NCI-H2227 (cell line): ENCODE measurements around the gene CADPS.
"Not testable (repeated sequence)": the region's sequence is repeated elsewhere in the genome, so short reads cannot be mapped to it uniquely, and the experiment has no call there.

Experiments used
- DNase-seq: peaks from one replicate; lab custom pipeline; 2025; ENCODE audit not compliant: unreplicated experiment; lab: John Stamatoyannopoulos, UW

CADPS gene

DNA sequence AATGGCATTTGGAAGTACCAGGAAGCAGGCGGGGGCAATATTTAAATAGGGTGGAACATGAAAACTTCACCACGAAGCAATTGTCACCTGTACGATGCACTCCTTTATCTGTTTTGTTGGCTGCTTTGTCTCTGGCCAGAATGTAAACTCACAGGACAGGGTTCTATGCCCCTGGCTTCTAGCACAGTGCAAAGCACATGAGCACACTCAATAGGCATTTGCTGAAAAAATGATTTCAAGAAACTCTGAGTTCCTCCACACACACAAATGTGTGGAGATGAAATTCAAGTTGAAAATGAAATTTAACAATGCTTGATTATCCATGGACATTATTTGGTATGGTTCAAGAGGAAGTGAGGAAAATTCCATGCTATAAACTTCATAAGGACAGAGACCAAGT, 272.2 kb downstream of the CADPS start:
- no peak for DNase-seq

DNA sequence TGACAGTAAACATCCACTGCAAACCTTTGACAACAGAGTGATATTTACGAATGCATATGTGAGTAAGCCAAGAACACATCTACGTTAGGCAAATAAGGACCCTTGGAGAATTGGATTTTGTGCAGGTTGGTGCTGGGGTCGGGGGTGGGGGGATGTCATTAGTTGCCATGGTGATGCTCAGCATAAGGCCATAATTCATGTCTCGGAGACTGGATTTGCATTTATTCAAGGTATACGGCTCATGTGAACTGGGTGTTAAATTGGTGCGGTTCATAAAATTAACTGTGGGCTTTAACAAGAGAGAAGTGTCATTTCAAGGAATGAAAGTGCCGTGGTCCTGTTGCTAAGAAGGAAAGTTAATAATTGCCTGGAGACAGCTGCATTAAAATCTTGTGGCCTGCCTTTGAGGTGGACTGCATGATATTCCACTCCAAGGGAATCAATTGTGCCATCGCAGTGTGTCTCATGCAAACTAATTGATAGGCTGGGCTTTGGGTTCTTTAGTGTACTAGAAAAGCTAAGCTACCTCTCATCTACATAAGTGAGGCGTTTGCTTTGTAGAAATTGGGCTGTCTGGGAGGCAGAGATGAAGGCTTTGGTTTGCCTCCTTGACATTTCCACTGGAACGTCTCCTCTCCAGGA, 273.0 kb downstream of the CADPS start:
- no peak for DNase-seq

DNA sequence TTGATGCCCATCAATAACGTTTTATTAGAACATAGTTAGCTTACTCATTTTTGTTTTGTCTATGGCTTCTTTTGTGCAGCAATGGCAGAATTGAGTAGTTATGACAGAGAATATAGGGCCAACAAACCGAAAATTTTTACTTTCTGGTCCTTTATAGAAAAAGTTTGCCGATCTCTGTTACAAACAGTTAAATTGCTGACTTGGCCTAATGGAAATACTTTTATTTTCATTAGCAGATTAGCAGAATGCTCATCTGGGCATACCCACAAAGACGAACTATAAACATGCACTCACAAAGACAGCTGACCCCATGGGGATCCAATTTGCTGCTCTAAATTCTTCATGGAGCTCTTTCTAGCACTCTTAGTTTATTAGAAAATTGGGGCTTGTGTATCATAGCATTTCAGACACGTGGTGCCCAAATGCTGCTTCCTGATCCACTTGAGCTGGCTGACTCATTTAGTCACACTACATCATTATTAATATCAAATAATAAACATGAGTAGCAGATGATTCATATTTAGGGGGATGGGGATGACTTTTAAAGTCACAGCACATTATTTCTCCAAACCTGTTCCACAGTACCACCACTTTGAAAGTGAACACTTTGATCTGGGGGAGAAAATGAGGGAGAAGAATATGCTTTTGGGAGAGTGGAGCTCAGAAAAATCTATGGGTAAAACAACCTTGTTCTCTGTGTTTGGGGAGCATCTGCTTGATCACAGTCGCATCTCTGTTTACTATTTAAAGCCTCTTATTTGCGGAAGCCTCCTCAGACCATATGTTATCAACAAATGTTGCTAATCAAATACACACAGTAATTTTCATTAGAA, 273.8 kb downstream of the CADPS start:
- DNase-seq, result no peak

DNA sequence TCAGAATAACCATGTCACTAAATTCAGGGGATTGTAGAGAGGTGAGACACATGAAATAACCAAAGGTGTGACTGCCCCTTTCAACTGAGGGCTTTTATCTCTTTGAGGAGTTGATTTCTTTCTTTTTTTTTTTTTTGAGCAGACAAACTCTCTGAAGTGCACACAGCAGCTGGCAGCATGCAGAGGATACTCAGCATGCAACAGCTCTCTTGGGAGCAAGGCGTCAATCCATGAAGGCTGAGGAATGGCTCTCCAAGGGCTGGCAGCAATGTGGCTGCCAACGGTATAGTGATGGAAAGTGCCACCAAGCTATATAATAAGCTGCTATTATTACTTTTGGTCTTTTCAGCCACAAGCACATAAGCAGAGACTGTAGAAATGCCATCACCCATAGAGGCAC, 275.2 kb downstream of the CADPS start:
- DNase-seq, result no peak

DNA sequence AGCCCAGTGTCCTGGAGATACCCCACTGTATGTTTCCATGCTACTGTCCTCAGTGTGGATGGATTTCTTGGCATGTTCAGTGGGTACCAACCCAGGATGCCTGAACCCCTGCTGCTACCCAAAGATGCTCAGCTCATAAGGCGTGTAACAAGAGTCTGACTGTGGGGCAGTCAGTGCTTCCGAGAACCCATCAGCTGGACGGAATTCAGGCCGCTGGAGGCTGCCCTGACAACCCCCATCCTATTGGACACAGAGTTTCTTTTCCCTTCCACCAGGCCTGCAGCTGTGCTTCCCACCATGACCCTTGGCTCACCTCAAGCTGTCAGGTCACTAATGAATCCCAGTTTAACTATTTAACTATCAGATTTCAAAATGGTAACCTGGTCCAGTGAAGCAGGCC, 277.7 kb downstream of the CADPS start:
- DNase-seq, result no peak

DNA sequence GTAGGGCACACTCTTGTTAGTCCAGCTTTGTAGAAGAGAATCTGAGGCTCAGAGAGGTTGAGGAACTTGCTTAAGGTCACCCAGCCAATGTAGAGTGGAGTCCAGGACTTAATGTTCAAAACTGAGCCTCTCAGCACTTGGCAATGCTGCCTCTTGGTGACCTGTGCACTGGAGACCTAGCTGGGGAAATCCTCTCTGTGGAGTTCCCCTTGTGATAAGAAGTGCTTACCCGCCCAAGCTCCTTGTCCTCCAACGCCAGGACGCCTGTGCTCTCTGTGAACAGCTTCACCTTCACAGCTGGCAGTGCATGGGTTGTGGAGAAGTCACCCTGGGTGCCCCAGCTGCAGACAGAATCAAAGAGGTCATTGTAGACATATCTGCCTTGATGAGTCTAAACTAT, 282.8 kb downstream of the CADPS start:
- DNase-seq, result no peak

DNA sequence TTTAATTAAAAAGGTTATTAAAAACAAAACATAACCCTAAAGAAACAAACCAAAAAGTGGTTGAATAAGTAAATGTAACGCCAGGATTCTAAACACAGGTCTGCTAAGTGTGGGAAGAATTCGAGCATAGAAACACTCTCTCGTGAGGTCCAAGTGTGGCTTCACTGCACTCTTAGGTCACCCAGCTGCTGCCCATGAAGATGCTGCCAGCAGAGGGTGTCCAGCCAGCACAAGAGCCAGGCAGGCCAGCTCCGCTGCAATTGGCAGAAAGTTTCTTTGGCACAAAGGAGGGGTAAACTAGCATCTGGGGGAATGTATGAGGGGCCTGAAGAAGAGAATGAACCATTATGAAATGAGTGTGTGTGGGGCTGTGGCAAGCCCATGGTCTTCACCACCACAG, 286.1 kb downstream of the CADPS start:
- no peak for DNase-seq

DNA sequence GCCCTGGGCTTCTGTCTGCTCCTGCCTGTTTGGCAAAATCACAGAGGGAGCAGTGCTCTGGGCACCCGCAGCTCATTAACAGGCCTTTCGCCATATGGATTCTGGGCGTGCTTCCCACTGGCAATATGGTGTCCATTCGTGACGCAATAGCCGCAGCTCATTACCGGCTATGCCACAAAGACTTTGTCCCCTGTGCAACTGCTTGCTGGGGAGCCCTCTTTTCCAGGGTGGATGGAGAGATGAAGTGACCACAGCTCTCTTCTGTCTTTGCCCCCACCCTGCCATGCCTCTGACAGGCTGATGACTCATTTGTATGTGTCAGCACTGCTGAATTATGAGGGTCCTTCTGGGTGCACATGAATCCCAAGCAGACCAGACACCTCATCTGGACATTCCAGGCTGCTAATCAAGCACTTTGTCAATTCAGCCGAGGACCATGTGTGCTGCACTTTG, 287.6 kb downstream of the CADPS start:
- no peak for DNase-seq

DNA sequence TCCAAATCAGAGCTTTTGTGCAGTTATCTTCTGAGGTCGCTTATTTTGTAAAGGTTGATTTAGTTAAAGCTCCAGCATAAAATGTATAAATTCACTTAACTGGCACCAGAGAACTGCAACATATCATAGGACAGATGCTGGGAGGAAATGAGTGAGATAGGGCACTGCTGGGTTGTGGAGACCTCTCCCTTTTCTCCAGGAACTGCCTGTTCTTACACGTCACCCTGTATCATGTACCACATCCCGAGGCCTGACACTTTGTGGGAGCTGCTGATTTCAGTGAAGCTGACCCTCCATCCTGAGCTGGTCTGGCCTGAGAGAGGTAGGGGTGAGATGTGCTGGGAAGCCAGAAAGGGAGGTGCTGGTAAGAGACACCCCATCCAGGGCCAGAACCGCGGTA, 288.0 kb downstream of the CADPS start:
- no peak for DNase-seq

DNA sequence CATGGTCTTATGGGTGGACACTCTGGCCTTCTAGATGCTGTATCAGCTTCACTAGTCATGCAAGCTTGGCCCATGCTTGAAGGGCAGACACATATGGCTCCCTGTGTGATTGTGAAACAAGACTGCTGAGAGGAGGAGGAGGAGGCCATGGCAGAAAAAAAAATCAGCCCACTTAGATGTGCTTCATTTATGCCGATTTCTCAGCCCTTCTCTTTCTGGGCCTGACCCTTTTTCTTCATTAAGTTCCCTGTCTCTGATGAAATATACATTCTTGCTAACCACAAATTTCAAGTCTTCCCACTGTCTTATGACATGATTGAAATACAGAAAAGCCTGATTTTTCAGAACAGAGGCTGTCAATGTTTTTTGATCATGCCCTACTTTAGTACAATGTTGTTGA, 288.9 kb downstream of the CADPS start:
- no peak for DNase-seq

DNA sequence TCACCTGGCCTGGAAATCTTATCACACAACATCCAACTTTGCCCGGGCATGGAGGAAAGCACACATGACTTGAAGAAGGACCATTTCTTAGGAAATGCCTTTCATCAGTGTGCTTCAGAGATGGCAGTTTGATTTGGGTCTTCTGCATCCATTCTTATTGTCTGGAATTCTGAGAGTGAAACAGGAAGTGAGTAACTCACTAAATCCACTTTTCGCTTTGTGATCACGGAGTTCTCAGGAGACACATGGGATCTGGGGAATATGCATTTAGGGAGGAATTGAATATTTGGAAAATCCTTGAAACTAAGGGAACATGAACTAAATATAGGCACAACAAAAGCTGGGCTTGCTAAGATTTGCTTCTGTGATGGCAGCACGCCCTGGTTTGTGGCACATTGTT, 289.4 kb downstream of the CADPS start:
- DNase-seq, result no peak

DNA sequence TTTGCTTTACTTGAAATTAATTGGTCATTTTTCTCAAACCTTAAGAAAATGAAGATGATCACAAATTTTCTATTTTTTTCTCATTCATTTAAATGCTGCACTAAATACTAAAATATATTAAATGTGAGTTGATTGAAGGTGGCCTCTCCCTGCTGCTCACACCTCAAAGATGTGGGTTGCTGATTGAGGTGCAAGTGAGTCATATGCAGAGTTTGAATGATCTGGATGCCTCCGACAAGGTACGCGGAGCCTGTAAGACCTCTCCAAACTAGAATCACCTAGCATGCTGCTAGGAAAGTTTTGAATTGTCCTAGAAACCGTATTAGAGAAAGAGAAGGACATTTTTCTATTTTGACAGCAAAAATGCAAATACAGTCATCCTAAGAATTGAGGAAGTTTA, 290.6 kb downstream of the CADPS start:
- DNase-seq, result no peak

DNA sequence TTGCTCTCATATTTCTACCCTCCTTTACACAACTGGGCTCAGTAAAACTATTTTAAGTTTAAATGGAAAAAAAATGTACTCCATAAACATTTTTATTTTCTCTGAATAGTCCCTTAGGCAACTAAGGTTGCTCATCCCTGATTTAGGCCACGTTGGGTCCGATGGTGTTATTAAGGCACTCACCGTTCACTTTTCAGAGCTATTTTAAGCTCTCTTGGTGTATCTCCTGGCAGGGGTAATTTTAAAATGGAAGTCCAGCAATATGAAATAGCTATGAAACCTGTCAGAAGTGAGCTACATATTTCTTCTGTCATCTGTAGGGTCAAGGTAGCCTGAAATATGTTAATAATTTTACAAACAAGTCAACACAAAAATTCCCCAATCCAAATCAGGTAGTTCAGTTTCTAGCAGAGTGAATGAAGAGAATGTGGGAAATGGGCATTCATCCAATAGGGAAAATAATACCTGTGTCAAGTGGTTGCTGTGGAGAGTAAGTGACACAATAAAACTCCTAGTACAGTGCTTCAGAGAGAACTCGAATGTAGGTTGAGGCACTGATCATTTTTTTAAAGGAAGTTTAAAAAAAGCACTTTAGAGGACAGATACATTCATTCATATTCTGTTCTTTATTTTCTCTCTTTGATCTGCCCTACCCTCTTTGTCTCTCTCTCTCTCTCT, 292.6 kb downstream of the CADPS start:
- no peak for DNase-seq

DNA sequence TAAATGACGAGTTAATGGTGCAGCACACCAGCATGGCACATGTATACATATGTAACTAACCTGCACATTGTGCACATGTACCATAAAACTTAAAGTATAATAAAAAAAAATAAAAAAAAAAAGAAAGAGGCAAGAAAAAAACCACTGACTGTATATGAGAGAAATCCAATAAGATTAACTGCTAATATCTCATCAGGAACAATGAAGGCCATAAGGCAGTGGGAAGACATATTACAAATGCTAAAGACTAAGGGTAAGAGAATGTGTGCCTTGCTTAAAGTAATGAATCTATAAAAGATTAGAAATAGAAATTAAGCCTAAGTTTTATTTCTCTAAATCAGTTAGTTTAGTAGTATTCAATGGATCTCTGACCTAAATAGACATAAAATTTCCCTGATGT, 294.7 kb downstream of the CADPS start:
- DNase-seq, result not testable (repeated sequence)

DNA sequence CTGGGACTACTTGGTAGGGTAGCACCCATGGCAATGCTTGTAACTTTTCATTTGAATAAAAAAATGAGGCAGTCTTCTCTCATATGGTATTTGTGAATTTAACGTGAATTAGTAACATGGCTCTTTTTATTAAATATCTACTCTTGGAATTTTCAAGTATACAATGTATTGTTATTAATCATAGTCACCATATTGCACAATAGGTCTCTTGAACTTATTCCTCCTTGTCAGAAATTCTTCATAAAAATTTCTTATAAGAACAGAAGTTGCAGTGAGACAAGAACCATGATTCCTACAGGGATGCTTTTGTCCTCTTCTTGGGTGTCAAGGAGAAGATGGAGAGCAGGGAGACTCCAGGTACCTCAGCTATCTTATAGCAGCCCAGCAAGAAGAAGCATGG, 298.1 kb downstream of the CADPS start:
- DNase-seq, result no peak

DNA sequence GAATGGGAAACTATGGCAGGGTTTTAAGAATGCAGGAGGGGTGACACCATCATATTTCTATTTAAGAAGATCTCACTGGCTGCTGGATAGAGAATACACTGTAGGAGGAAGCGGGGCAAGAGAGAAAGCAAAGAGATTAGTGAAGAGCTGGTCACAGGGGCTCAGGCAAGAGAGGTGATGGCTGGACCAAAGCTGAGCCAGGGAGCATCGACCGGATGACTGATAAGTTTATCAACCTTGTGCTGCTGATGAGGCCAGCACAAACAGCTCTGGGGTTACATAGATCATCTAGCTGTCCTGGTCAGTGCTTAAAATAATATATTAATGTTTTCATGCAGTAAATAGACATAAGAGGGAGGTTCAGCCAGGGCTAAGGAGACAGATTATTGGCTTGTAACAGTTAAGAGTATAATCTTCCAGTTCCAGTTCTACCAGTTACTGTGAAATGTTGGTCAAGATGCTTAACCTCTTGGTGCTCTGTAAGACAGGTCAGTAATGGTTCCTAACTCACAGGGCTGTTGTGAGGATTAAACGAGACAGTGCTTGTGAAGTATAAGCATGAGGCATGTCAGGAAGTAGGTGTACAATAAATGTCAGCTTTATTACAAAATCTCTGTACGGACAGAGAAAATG, 300.8 kb downstream of the CADPS start:
- DNase-seq, result no peak

DNA sequence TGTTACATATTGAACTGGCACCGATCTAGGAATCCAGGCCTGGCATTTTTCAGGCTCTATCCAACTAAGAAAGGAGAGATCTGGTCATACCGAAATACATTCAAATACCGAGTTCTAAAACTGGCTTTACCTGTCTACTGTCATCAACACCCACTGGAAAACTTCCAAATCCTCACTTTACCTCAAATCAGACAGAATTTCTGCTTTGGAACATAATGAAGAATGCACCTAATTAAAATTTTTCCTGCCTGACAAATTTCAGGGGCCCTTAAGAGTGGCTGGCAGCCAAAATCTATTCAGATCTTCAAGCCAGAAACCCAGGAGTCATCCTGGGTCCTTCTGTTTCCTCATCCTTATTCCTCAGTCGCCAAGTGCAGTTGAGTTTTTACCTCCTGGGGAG, 303.3 kb downstream of the CADPS start:
- no peak for DNase-seq

DNA sequence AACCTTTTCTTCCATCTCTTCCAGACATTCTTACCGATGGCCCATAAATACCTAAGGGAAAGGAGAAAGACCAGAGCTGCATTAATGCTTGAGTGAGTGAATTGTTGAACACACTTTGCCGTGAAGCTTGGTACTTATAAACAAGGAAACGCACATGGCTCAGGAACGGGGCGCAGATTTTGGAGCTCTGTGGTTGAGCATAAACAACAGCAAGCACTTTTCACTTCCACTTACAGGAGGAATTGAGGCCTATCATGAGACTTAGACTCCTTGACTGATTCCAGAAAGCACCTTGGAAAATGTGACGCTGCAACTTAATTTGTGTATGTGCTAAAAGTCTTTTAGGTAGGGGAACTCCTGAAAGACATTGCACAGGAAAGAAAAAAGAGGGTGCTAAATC, 304.3 kb downstream of the CADPS start:
- no peak for DNase-seq

DNA sequence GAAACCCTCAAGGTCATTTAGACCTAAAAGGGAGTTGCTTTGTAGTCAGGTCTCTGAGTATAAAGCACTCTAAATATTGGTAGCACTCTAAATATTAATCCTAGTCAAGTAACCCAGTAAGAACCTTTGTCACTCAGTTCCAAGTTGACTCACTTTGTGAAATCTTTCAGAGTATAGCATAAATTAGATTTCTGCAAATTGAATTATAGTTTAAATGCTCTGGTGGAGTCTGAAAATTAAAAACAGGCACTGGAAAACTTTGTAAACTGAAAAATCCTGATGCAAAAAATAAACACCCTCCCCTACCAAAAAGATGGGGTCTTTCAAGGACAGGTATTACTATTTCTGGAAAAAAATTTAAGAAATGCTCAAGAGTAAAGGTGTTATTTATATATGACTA, 305.6 kb downstream of the CADPS start:
- no peak for DNase-seq

DNA sequence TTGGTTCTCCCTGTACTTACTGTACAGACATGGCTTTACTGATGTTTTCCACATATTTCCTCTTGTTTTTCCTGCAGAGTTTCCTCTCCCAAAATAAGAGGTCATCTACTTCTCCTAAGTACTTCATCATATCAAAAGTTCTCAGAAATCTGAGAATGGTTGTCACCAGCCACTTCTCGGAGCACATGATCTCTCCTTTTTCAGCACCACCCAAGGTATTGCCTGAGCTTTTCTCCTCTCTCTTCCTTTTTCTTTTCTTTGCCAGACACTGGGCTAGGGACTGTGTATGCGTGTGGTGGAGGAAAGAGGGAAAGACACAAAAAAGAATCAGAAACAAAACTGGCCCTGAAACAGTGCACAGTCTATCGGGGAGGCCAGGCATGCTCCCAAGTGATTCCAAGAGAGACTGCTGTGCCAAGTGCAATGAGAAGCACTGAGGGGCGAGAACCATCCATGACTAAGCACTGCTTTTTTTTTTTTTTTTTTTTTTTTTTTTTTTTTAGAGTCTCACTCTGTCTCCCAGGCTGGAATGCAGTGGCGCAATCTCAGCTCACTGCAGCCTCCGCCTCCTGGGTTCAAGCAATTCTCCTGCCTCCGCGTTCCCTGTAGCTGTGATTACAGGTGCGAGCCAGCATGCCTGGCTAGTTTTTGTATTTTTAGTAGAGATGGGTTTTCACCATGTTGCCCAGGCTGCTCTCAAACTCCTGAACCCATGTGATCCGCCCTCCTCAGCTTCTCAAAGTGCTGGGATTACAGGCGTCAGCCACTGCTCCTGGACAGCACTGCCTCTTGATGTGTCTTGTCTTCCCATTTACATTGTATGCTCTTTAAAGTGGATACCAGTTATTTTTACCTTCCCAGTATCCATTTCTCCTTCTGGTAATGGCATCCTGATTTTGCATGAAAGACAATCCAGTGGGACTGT, 307.9 kb downstream of the CADPS start:
- DNase-seq, result no peak
